SK-N-SH (cell line): Measurements from ENCODE around the gene COL8A1.

Experiments used
- CHD2 ChIP-seq: fragments of 150-350 bp; IDR thresholded peaks from 2 replicates; pipeline ENCODE4 v1.6.1; 2018; ENCODE audit warnings: low read length; ENCODE audit not compliant: partially characterized antibody
- CTCF ChIP-seq: fragments of 200-600 bp; sonication (generic); IDR thresholded peaks from 2 replicates; pipeline ENCODE4 v1.6.1; 2017; ENCODE audit warnings: antibody characterized with exemption, mild to moderate bottlenecking, moderate library complexity
- EP300 ChIP-seq, 2 experiments: IDR thresholded peaks; 2 replicates each; pipeline versions ENCODE4 v1.4.0 to v1.6.1; 2012; ENCODE audit warnings: borderline replicate concordance in 1 of 2, low read depth in 1 of 2, low read length in 1 of 2
- MAX ChIP-seq: IDR thresholded peaks from 2 replicates; pipeline ENCODE4 v1.4.0; 2012; ENCODE audit warnings: low read depth
- NFIC ChIP-seq: IDR thresholded peaks from 2 replicates; pipeline ENCODE4 v1.4.0; 2012; ENCODE audit warnings: borderline replicate concordance
- NRF1 ChIP-seq: IDR thresholded peaks from 2 replicates; pipeline ENCODE4 v1.6.1; 2012; ENCODE audit warnings: low read depth, mild to moderate bottlenecking, low read length
- POLR2AphosphoS5 ChIP-seq: IDR thresholded peaks from 2 replicates; pipeline ENCODE4 v1.6.1; 2012; ENCODE audit warnings: low read depth, low read length
- SIN3A ChIP-seq: IDR thresholded peaks from 2 replicates; pipeline ENCODE4 v1.6.1; 2012; ENCODE audit warnings: low read depth, mild to moderate bottlenecking, low read length, moderate library complexity, borderline replicate concordance
- USF1 ChIP-seq: IDR thresholded peaks from 2 replicates; pipeline ENCODE4 v1.4.0; 2012; ENCODE audit warnings: low read depth, borderline replicate concordance
- ZBTB33 ChIP-seq: IDR thresholded peaks from 2 replicates; pipeline ENCODE4 v1.4.0; 2012; ENCODE audit warnings: low read depth, borderline replicate concordance

- TF ChIP-seq ZBTB33 (no peak), CTCF (no peak), USF1 (no peak), NFIC (no peak), MAX (no peak), CHD2 (no peak), EP300 (IDR thresholded peaks at IDR 0.05; ENCODE audit: borderline replicate concordance in 1 of 2, low read depth in 1 of 2, low read length in 1 of 2) (no peak), NRF1 (no peak), SIN3A (no peak), POLR2AphosphoS5 (no peak)
Measured at GRCh38 chr3:99772171-99772570, 133.8 kb downstream of the COL8A1 start.
